Right kidney (tissue), 1 donor: Measurements from ENCODE around the gene C19orf12.
"Not testable (repeated sequence)": the region's sequence is repeated elsewhere in the genome, so short reads cannot be mapped to it uniquely, and the experiment has no call there.

ENCODE experiments used
- DNase-seq: peaks from one replicate; pipeline ENCODE4 v3.0.0-alpha.2; 2016

The C19orf12 gene

DNA sequence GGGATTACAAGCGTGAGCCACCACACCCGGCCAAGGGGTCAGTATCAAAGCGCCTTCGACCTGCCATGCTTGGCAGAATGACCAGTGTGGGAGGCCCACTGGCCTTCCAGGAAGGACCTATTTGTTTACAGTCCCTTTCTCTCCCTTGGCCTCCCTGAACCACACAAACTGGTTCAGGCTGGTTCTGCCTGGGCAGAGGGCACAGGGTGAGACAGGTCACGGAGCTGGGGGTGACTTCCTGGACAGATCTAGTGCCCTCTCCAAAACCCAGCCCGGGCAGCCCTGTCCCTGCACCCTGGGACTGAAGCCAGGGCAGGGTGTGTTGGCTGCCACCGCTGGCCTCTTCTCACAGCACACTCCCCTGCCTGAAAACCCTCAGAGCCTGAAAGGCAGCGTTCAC lies 38.5 kb downstream of the C19orf12 start:
- DNase-seq = no peak

GRCh38 chr19:29675650-29676186 lies 39.3 kb downstream of the C19orf12 start:
- no peak for DNase-seq

- DNase-seq = no peak
Observed at GRCh38 chr19:29675120-29675649, 39.9 kb downstream of the C19orf12 start.

DNA sequence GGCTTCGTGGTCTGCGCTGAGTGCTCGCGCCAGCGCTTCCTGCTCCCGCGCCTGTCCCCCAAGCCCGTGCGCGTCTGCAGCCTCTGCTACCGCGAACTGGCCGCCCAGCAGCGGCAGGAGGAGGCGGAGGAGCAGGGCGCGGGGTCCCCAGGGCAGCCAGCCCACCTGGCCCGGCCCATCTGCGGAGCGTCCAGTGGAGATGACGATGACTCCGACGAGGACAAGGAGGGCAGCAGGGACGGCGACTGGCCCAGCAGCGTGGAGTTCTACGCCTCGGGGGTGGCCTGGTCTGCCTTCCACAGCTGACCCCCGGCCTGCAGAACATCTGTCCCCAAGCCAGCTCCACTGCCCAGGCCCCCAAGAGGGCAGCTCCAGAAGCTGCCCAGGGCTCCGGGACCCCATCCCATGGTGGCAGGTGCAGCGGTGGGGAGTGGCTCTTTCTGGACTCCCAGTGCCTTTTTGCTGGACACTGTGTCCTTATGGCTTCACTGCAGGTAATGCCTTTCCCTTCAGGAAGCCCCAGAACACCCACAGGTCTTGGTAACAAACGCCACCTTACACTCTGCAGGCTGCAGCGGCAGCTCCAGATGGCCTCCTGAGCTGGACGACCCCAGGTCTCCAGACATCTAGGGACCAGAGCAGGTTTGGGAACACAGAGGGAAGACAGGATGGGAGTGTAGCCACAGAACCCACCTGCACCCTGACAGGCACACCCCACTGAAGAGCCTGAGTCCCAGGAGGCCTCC lies 40.5 kb downstream of the C19orf12 start:
- DNase-seq = no peak

GRCh38 chr19:29673451-29674371 lies 41.4 kb downstream of the C19orf12 start:
- DNase-seq = no peak

DNA sequence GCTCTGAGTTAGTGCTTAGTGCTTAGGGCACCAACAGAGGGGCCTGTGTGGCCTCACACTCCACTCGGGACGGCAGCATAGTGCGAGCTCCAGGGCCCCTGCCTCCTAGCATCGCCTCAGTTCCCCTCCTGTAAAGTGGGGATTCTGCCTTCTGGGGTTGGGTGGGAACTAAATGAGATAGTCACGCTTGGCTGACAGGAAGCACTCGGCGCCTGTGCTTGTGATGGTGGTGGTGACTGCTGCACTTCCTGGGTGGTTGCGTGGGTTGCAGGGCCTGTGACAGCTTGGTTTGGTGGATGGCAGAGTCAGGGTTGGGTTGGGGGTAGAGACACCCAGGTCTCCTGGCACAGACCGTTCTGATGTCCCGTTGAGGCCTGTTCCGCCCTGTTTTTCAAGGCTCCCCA lies 42.1 kb downstream of the C19orf12 start:
- DNase-seq = no peak

DNA sequence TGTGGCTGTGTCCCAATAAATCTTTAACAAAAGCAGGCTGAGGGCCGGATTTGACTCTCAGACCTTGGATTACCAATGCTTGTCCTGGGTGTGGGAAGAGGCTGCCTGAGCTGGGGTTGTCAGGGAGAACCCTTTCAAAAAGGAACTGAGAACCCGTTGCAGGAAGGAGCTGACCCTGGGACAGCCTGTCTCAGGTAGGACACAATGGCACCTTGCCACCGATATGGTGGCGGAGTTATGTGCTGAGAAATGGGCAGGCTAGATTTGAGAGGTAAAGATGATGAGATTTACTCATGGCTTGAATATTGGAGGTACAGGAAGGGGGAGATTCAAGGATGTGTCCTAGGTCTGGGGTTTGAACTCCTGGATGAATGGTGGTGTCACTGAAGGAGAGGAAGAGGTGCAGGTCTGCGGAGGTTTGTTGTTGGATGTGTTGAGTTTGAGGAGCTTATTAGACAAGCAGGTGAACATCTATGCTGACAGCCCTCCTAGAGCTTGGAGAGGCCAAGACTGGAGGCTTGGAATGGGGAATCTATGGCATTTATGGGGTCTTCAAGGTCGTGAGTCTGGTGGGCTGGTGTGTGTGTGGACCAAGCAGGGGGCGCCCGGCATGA lies 42.6 kb downstream of the C19orf12 start:
- DNase-seq = no peak

DNA sequence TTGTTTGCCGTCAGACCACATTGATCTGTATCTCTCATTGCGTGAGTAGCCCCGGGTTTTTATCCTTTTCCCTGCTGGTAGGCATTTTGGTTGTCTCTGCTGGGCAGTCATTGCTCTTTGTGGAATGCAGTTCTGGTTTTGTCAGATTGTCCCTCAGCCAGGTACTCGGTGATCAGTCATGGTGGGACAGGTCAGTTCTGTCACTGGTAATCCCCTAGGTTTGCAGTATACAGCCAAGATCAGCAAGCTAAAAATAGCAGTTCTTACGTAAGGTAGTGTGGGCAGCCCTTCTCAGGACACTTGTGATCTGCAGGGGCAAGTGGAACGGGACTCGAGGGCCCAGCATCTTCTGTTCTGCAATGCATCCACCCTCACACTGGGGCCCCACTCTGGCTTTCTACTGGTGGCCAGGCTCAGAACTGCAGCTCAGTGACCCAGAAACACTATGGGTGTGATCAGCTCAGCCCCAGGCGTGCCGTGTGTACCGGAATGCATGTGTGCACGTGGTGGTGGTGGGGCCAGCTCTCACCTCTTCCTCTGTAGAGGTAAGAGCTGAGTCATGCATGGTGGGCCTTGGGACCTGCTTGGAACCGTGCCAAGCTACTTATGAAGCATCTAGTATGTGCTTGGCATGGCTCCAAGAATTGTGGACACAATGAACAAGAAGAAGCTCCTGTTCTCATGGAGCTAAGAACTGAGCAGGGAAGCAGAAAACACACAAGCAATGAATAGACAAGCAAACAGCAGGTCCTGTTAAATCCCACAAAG lies 43.5 kb downstream of the C19orf12 start:
- DNase-seq = no peak

GRCh38 chr19:29671026-29671392 lies 44.1 kb downstream of the C19orf12 start:
- not testable (repeated sequence) for DNase-seq

- no peak for DNase-seq
Observed at GRCh38 chr19:29670255-29670654, 44.8 kb downstream of the C19orf12 start.

DNA sequence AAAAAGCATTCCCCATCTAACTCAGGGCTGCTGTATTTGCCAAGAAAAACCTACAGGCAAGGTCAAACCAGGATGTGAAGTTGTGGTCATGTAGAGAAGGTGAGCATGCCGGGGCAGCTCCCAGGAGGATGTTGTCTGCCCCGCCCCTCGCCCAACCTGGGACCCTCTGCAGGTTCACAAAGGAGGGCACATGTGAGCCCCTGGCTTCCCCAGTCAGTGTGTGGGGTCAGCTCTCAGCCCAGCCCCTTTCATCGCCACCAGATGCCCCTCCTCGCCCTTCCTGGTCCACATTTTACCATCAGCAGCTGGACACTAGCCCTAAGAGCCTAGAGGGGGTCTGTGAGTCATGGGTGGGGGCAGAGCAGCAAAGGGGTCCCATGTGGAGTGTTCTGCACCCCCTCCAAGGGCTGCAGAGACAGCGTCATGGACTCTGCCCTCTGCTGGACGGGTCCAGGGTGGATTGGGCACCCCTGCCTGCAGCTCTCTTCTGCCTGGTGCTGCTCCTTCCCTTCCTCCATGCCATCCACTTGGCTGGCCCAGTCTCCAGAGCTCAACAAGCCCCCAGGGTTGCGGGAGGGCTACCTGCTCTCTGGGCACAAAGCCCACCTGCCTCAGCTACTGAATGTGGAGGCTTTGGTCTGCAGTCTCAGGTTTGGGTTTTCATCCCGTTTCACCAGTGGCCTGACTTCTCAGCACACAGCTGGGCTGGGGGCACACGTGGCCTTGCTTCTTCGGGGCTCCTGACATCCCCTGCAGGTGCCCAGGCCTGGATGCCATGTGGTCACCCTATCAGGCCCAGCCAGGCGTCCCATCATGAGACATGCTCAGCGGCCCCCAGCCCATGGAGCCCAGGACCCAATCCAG lies 46.1 kb downstream of the C19orf12 start:
- DNase-seq = no peak

GRCh38 chr19:29667901-29668341 lies 47.1 kb downstream of the C19orf12 start:
- DNase-seq = no peak

GRCh38 chr19:29667387-29667783 lies 47.7 kb downstream of the C19orf12 start:
- no peak for DNase-seq

DNA sequence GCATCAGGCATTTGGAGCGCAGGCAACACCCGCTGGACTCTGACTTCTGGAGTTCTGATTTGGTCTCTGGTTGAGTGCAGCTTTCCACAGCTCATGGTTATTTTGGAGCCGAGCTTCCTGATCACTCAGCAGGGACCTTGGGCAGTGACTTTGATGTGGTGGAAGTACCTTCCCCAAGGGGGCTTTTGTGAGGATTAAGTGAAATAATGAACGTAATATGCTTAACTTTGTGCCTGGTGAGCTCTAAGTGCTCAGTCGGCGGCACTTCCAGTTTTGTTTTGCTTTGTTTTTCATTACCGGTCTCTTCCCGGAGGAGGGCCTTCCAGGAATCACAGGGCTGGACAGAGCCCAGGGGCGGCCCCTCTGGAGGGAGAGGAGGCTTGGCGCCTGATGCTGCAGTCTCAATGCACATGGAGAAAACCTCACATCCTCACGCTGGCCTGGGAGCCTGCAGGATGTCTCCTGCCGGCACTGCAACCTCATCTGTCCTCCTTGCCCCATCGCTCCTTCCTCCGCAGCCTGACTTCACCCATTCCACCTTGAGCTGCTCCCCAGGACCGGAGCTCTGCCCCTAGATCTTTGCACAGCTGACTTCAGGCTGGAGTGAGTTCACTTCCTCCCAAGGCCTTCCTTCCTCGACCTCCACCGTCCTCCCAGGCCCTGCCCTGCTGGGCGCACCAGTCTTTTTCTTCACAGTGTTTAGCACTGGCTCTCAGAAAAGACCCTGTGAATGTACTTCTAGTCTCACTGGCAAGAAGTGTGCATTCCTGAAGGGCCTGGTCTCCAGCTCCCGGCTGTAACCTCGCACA lies 48.3 kb downstream of the C19orf12 start:
- DNase-seq = peak; percentile 59

- peak; percentile 51 for DNase-seq
Observed at GRCh38 chr19:29665826-29666577, 49.1 kb downstream of the C19orf12 start.

GRCh38 chr19:29665215-29665825 lies 49.7 kb downstream of the C19orf12 start, which contains the start of gene PLEKHF1:
Gene PLEKHF1, plus strand, starts transcription at chr19:29665461. Its CDS starts 8,379 bp downstream, at chr19:29673840.
- peak; percentile 92 for DNase-seq

GRCh38 chr19:29664753-29665214 lies 50.3 kb downstream of the C19orf12 start:
- DNase-seq = no peak
